H9 (cell line): ENCODE data around the gene GOLGA1. TPM values are rescaled to one million over a fixed set of nuclear protein-coding genes. Genes with fewer than 3 reads are reported as not detected.

Experiments
- DNase-seq: peaks from one replicate; pipeline ENCODE4 v3.0.0-alpha.2; 2017
- H2AFZ ChIP-seq: one replicate; pipeline ENCODE4 v1.6.1; 2013; ENCODE audit warnings: mild to moderate bottlenecking, low read length, control low read depth, moderate library complexity
- H2AK5ac ChIP-seq: 2 replicates; pipeline ENCODE4 v1.6.1; 2013; ENCODE audit warnings: low read length, control low read depth, mixed read lengths; ENCODE audit not compliant: insufficient read length
- H2BK120ac ChIP-seq: one replicate; pipeline ENCODE4 v1.6.1; 2013; ENCODE audit warnings: low read depth, mild to moderate bottlenecking, low read length, control low read depth, inconsistent platforms; ENCODE audit not compliant: poor library complexity, severe bottlenecking
- H2BK12ac ChIP-seq: 2 replicates; pipeline ENCODE4 v1.6.1; 2013; ENCODE audit warnings: low read length, control low read depth, mixed read lengths, low read depth; ENCODE audit not compliant: insufficient read length
- H2BK15ac ChIP-seq: 2 replicates; pipeline ENCODE4 v1.6.1; 2013; ENCODE audit warnings: low read depth, low read length, control low read depth
- H2BK20ac ChIP-seq: one replicate; pipeline ENCODE4 v1.6.1; 2013; ENCODE audit warnings: low read depth, mild to moderate bottlenecking, low read length, control low read depth, inconsistent platforms; ENCODE audit not compliant: poor library complexity, severe bottlenecking
- H2BK5ac ChIP-seq: 2 replicates; pipeline ENCODE4 v1.6.1; 2013; ENCODE audit warnings: low read length, control low read depth, mixed read lengths; ENCODE audit not compliant: insufficient read length
- H3K14ac ChIP-seq: 2 replicates; pipeline ENCODE4 v1.6.1; 2013; ENCODE audit warnings: low read length, control low read depth; ENCODE audit not compliant: insufficient read depth
- H3K18ac ChIP-seq: 2 replicates; pipeline ENCODE4 v1.6.1; 2013; ENCODE audit warnings: low read depth, mild to moderate bottlenecking, mixed read lengths, low read length, control low read depth; ENCODE audit not compliant: insufficient read length
- H3K23ac ChIP-seq: 2 replicates; pipeline ENCODE4 v1.6.1; 2013; ENCODE audit warnings: low read length, control low read depth, mixed read lengths, low read depth; ENCODE audit not compliant: insufficient read length
- H3K23me2 ChIP-seq: 2 replicates; pipeline ENCODE4 v1.6.1; 2013; ENCODE audit warnings: low read depth, mild to moderate bottlenecking, mixed read lengths, low read length, control low read depth; ENCODE audit not compliant: insufficient read length, poor library complexity, severe bottlenecking
- H3K27ac ChIP-seq: 2 replicates; pipeline ENCODE4 v1.5.1; 2013; ENCODE audit warnings: low read length, control low read depth, mixed read lengths, low read depth; ENCODE audit not compliant: insufficient read length
- H3K27me3 ChIP-seq: 2 replicates; pipeline ENCODE4 v1.6.1; 2013; ENCODE audit warnings: low read length, control low read depth, inconsistent platforms; ENCODE audit not compliant: insufficient read depth
- H3K4ac ChIP-seq: 2 replicates; pipeline ENCODE4 v1.6.1; 2013; ENCODE audit warnings: low read depth, mild to moderate bottlenecking, control low read depth, inconsistent platforms, low read length, moderate library complexity
- H3K4me1 ChIP-seq: 2 replicates; pipeline ENCODE4 v1.6.1; 2013; ENCODE audit warnings: low read length, control low read depth, inconsistent platforms; ENCODE audit not compliant: insufficient read depth
- H3K4me2 ChIP-seq: 2 replicates; pipeline ENCODE4 v1.6.1; 2013; ENCODE audit warnings: low read length, control low read depth, mixed read lengths; ENCODE audit not compliant: insufficient read length, insufficient read depth
- H3K56ac ChIP-seq: 2 replicates; pipeline ENCODE4 v1.6.1; 2013; ENCODE audit warnings: low read depth, mild to moderate bottlenecking, mixed read lengths, low read length, control low read depth; ENCODE audit not compliant: insufficient read length
- H3K79me1 ChIP-seq: 2 replicates; pipeline ENCODE4 v1.6.1; 2013; ENCODE audit warnings: low read depth, mild to moderate bottlenecking, moderate library complexity, low read length, control low read depth, inconsistent platforms; ENCODE audit not compliant: insufficient read depth, poor library complexity, severe bottlenecking
- H3K79me2 ChIP-seq: 2 replicates; pipeline ENCODE4 v1.6.1; 2013; ENCODE audit warnings: low read length, control low read depth, inconsistent platforms; ENCODE audit not compliant: insufficient read depth
- H3K9ac ChIP-seq: 2 replicates; pipeline ENCODE4 v1.6.1; 2013; ENCODE audit warnings: low read length, control low read depth, mixed read lengths; ENCODE audit not compliant: insufficient read length; ENCODE audit errors: extremely low read depth
- H3K9me3 ChIP-seq: one replicate; pipeline ENCODE4 v1.6.1; 2013; ENCODE audit warnings: low read depth, low read length, inconsistent platforms; ENCODE audit not compliant: control insufficient read depth
- H3T11ph ChIP-seq: one replicate; pipeline ENCODE4 v1.6.1; 2013; ENCODE audit warnings: mild to moderate bottlenecking, low read length, control low read depth, inconsistent platforms
- H4K20me1 ChIP-seq: one replicate; pipeline ENCODE4 v1.6.1; 2013; ENCODE audit not compliant: control insufficient read depth, insufficient read length, insufficient read depth
- H4K5ac ChIP-seq: 2 replicates; pipeline ENCODE4 v1.6.1; 2013; ENCODE audit warnings: low read depth, mild to moderate bottlenecking, mixed read lengths, low read length, control low read depth; ENCODE audit not compliant: insufficient read length
- H4K8ac ChIP-seq: replicated peaks from 2 replicates; pipeline ENCODE4 v1.6.1; 2013; ENCODE audit warnings: low read length, control low read depth, mixed read lengths, low read depth; ENCODE audit not compliant: insufficient read length
- H4K91ac ChIP-seq: 2 replicates; pipeline ENCODE4 v1.6.1; 2013; ENCODE audit warnings: low read depth, mild to moderate bottlenecking, moderate library complexity, mixed read lengths, low read length, control low read depth; ENCODE audit not compliant: insufficient read length
- H3K27ac Mint-ChIP-seq, 3 experiments: 2 replicates in 2 of 3; 3 replicates in 1 of 3; pipeline ENCODE4 v1.8.0; 2020 to 2021; ENCODE audit warnings: mixed read lengths in 3 of 3, mild to moderate bottlenecking in 1 of 3, moderate library complexity in 1 of 3
- H3K27me3 Mint-ChIP-seq: 2 replicates; pipeline ENCODE4 v1.8.0; 2021; ENCODE audit warnings: low read depth, mild to moderate bottlenecking, moderate library complexity, mixed read lengths
- H3K36me3 Mint-ChIP-seq, 3 experiments: 2 replicates in 2 of 3; 3 replicates in 1 of 3; pipeline ENCODE4 v1.8.0; 2020 to 2021; ENCODE audit warnings: low read depth in 3 of 3, mixed read lengths in 3 of 3; ENCODE audit not compliant: insufficient read depth in 1 of 3
- H3K4me1 Mint-ChIP-seq, 2 experiments: 2 replicates each; pipeline ENCODE4 v1.8.0; 2020; ENCODE audit warnings: mixed read lengths in 2 of 2
- H3K4me3 Mint-ChIP-seq, 2 experiments: 2 replicates in 1 of 2; 3 replicates in 1 of 2; pipeline ENCODE4 v1.8.0; 2020 to 2021; ENCODE audit warnings: mild to moderate bottlenecking in 2 of 2, mixed read lengths in 2 of 2, moderate library complexity in 1 of 2
- H3K9me3 Mint-ChIP-seq, 2 experiments: 2 replicates in 1 of 2; 3 replicates in 1 of 2; pipeline ENCODE4 v1.8.0; 2020; ENCODE audit warnings: mild to moderate bottlenecking in 2 of 2, mixed read lengths in 2 of 2, moderate library complexity in 1 of 2
- WGBS: extraction: QIAGEN DNeasy Blood & Tissue Kit; methylation state at CpG from one replicate; pipeline ENCODE4 v1.1.7; 2013; ENCODE audit warnings: missing lambda C conversion rate, low lambda C conversion rate, mixed read lengths; ENCODE audit not compliant: insufficient read length; ENCODE audit errors: extremely low coverage; 5-methylcytosine and 5-hydroxymethylcytosine counted together
- total RNA-seq: library from RNA; stranded (reverse); gene quantifications from 2 replicates; pipeline ENCODE4 v1.2.1, GENCODE V29; 2021
- TF ChIP-seq, protein P1 (sequence below): fragments of 200-600 bp; sonication (generic); conservative IDR thresholded peaks from 3 replicates; pipeline ENCODE4 v1.8.0; 2021; ENCODE audit warnings: antibody characterized with exemption, mild to moderate bottlenecking

Gene GOLGA1
- total RNA-seq, 1 experiment from 2014 or later: 7.6 TPM

DNA sequence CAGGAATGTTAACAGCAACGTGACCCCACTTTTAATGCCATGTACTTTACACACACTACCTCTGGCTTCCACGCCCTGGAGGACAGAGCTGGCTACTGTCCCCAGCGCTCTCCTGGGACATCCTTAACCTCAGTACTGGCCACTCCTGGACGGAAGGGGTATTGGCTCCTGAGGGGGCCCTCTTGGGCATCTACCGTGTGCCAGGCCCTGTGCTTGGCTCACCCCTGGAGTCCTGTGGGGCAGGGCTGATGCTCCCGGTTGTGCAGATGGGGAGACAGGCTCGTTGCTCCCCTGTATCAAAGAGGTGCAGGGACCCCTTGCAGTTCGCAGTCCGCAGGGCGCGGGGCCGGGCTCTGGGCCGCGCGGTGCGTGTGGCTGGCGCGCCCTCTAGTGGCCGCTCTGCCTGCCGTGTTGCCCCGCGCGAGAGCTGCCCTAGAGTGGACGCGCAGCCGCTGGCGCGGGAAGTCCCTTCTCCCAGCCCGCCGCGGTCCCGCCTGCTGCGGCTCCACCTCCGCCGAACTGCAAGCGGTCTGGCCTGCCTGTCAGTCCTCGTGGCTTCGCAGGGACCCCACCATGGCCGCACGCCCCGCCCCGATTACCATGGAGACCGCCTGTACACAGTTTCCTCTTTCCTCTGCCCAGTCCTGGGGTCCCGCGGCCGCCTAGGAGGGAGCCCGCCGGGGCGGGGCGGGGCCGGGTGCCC is 87.9 kb downstream of the GOLGA1 start, which contains the start of gene WDR38:
Gene WDR38 (plus strand): TSS at position 632 of the 703 bp plus-strand sequence. CDS start 72 bp downstream, outside the sequence.
- DNase-seq: peak; percentile 88
- peaks cover 9 to 14% (median 12%) of the 10 kb centered on the region in 3 experiments; a peak in 6 of 7 replicates for H3K36me3 Mint-ChIP-seq
- no peaks in the 10 kb centered on the region; the same call in 1 of the 2 replicates for H3K27me3 Mint-ChIP-seq
- H3K9me3 Mint-ChIP-seq: no peaks in the 10 kb centered on the region
- Histone ChIP-seq H4K91ac (no peak within 1 kb of the TSS), H3K9me3 (no peaks in the 10 kb centered on the region), H2BK120ac (no peak within 1 kb of the TSS), H3K79me2 (no peaks in the 10 kb centered on the region), H2BK20ac (no peak within 1 kb of the TSS), H3K14ac (peak within 1 kb of the TSS; percentile 49; the same call in 1 of the 2 replicates), H4K8ac (no peak within 1 kb of the TSS), H3K23ac (no peak within 1 kb of the TSS), H3K56ac (no peak within 1 kb of the TSS), H3K23me2 (peaks cover 3% of the 10 kb centered on the region), H3K4ac (no peak within 1 kb of the TSS), H3K4me1 (peaks cover 3% of the 10 kb centered on the region; the same call in 1 of the 2 replicates), H3K79me1 (no peaks in the 10 kb centered on the region), H3K9ac (no peak within 1 kb of the TSS), H4K20me1 (no peaks in the 10 kb centered on the region), H2BK5ac (no peak within 1 kb of the TSS), H2BK15ac (no peak within 1 kb of the TSS), H3K27ac (no peak within 1 kb of the TSS), H3K4me2 (peak within 1 kb of the TSS; percentile 54), H4K5ac (no peak within 1 kb of the TSS), H2AK5ac (no peak within 1 kb of the TSS), H2BK12ac (no peak within 1 kb of the TSS), H3K18ac (no peak within 1 kb of the TSS), H3K27me3 (no peaks in the 10 kb centered on the region), H2AFZ (no peak within 1 kb of the TSS), H3T11ph (no peak within 1 kb of the TSS)
- WGBS: no CpG with 5 or more reads among the region's 51 CpGs
- H3K4me3 Mint-ChIP-seq: peak within 1 kb of the TSS; percentile 67 to 81
- peaks cover 7 to 15% of the 10 kb centered on the region in 2 experiments for H3K4me1 Mint-ChIP-seq
- H3K27ac Mint-ChIP-seq: peak within 1 kb of the TSS in 1 of 3 experiments; percentile 59; a peak in 1 of 7 replicates
- TF ChIP-seq, protein P1, sequence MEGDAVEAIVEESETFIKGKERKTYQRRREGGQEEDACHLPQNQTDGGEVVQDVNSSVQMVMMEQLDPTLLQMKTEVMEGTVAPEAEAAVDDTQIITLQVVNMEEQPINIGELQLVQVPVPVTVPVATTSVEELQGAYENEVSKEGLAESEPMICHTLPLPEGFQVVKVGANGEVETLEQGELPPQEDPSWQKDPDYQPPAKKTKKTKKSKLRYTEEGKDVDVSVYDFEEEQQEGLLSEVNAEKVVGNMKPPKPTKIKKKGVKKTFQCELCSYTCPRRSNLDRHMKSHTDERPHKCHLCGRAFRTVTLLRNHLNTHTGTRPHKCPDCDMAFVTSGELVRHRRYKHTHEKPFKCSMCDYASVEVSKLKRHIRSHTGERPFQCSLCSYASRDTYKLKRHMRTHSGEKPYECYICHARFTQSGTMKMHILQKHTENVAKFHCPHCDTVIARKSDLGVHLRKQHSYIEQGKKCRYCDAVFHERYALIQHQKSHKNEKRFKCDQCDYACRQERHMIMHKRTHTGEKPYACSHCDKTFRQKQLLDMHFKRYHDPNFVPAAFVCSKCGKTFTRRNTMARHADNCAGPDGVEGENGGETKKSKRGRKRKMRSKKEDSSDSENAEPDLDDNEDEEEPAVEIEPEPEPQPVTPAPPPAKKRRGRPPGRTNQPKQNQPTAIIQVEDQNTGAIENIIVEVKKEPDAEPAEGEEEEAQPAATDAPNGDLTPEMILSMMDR: peak; percentile 100
